Keratinocyte (primary cell): ENCODE data around the gene APLF. TPM values are rescaled to one million over a fixed set of nuclear protein-coding genes. Genes with fewer than 3 reads are reported as not detected.

Source experiments
- DNase-seq: peaks from one replicate; pipeline ENCODE4 v3.0.0-alpha.2; 2011; ENCODE audit warnings: low read depth, missing footprints, low spot score
- FAIRE-seq: peaks from 2 replicates; lab custom pipeline; 2011; peaks lifted over from hg19 to GRCh38; lab: Jason Lieb, UNC
- H2AFZ ChIP-seq: 2 replicates; pipeline ENCODE4 v1.6.0; 2012; ENCODE audit warnings: low read length, control low read depth, inconsistent platforms; ENCODE audit not compliant: control insufficient read depth
- H3K27ac ChIP-seq: 2 replicates; pipeline ENCODE4 v1.5.1; 2011; ENCODE audit warnings: low read length; ENCODE audit not compliant: control insufficient read depth, insufficient read depth
- H3K27me3 ChIP-seq: 3 replicates; pipeline ENCODE4 v1.6.0; 2011; ENCODE audit warnings: low read length; ENCODE audit not compliant: control insufficient read depth, insufficient read depth; ENCODE audit errors: extremely low read depth
- H3K36me3 ChIP-seq, 2 experiments: 2 replicates in 1 of 2; 3 replicates in 1 of 2; pipeline ENCODE4 v1.5.1; 2011; ENCODE audit warnings: low read length in 2 of 2, mild to moderate bottlenecking in 1 of 2; ENCODE audit not compliant: control insufficient read depth in 2 of 2, insufficient read depth in 2 of 2; ENCODE audit errors: extremely low read depth in 1 of 2
- H3K4me1 ChIP-seq: 3 replicates; pipeline ENCODE4 v1.5.1; 2011; ENCODE audit warnings: low read length; ENCODE audit not compliant: control insufficient read depth, insufficient read depth; ENCODE audit errors: extremely low read depth
- H3K4me2 ChIP-seq: 3 replicates; pipeline ENCODE4 v1.6.0; 2011; ENCODE audit warnings: low read depth, low read length; ENCODE audit not compliant: control insufficient read depth, insufficient read depth; ENCODE audit errors: extremely low read depth
- H3K4me3 ChIP-seq, 3 experiments: fragments of 200-600 bp in 1 of 3; sonication (generic) in 1 of 3; 2 replicates in 2 of 3; 3 replicates in 1 of 3; pipeline ENCODE4 v1.5.1; 2011 to 2016; ENCODE audit warnings: low read length in 3 of 3, mild to moderate bottlenecking in 3 of 3, control low read depth in 2 of 3, inconsistent platforms in 1 of 3, low read depth in 1 of 3, mixed read lengths in 1 of 3, mixed run types in 1 of 3, moderate library complexity in 1 of 3; ENCODE audit not compliant: control insufficient read depth in 2 of 3, insufficient read depth in 2 of 3; ENCODE audit errors: extremely low read depth in 1 of 3
- H3K79me2 ChIP-seq: 2 replicates; pipeline ENCODE4 v1.6.0; 2012; ENCODE audit warnings: low read length; ENCODE audit not compliant: control insufficient read depth, insufficient read depth
- H3K9ac ChIP-seq: 3 replicates; pipeline ENCODE4 v1.6.0; 2011; ENCODE audit warnings: low read length; ENCODE audit not compliant: control insufficient read depth, insufficient read depth; ENCODE audit errors: extremely low read depth
- H3K9me1 ChIP-seq: 3 replicates; pipeline ENCODE4 v1.6.0; 2011; ENCODE audit warnings: low read length; ENCODE audit not compliant: control insufficient read depth, insufficient read depth; ENCODE audit errors: extremely low read depth
- H3K9me3 ChIP-seq: 2 replicates; pipeline ENCODE4 v1.5.1; 2012; ENCODE audit warnings: low read depth, low read length; ENCODE audit not compliant: control insufficient read depth
- H4K20me1 ChIP-seq: 3 replicates; pipeline ENCODE4 v1.6.0; 2011; ENCODE audit warnings: low read length; ENCODE audit not compliant: control insufficient read depth, insufficient read depth; ENCODE audit errors: extremely low read depth
- CTCF ChIP-seq, 3 experiments: IDR thresholded peaks in 1 of 3; conservative IDR thresholded peaks in 1 of 3; optimal IDR thresholded peaks in 1 of 3; 2 replicates in 2 of 3; 3 replicates in 1 of 3; pipeline versions ENCODE3 to v1.5.1; 2011; ENCODE audit warnings: low read length in 3 of 3, mild to moderate bottlenecking in 3 of 3, moderate library complexity in 2 of 3, control low read depth in 1 of 3, inconsistent platforms in 1 of 3; ENCODE audit not compliant: insufficient read depth in 2 of 3; ENCODE audit errors: extremely low read depth in 1 of 3
- EZH2 ChIP-seq: IDR thresholded peaks from one replicate; pipeline ENCODE4 v1.6.1; 2012; ENCODE audit warnings: inconsistent platforms, mild to moderate bottlenecking, low read length, moderate library complexity
- dilution Hi-C: fragments of 300-500 bp; cut with MboI; formaldehyde crosslinking; loops from one replicate; pipeline ENCODE4 v1.7.0; 2020; ENCODE audit warnings: low sequenced_read_pairs; ENCODE audit not compliant: extremely low pct_ligation_motif_present
- polyA plus RNA-seq, 5 experiments: library from polyadenylated mRNA; depleted of rRNA in 3 of 5; stranded (reverse) in 3 of 5; stranded (forward) in 1 of 5; unstranded in 1 of 5; fragments of >200 nt; gene quantifications; 1 replicate in 1 of 5; 2 replicates in 3 of 5; 3 replicates in 1 of 5; pipeline versions ENCODE4 v1.2.1 to v1.2.3, GENCODE V29; 2011 to 2012; ENCODE audit warnings: missing spikeins in 2 of 5, low read depth in 1 of 5, low replicate concordance in 1 of 5

Gene APLF
- polyA plus RNA-seq, 1 donor (not counting 4 experiments of a cell fraction or from before 2014, with no cell fraction given) = 3.0 TPM

GRCh38 chr2:68591225-68591624, 123.8 kb downstream of the APLF start:
- Histone ChIP-seq H4K20me1 (no peaks in the 10 kb centered on the region), H3K79me2 (no peaks in the 10 kb centered on the region), H3K36me3 (no peaks in the 10 kb centered on the region), H3K27ac (no peak overlapping the region), H3K4me2 (no peak overlapping the region), H3K4me3 (no peak overlapping the region), H3K9me1 (no peaks in the 10 kb centered on the region), H3K9ac (no peak overlapping the region), H2AFZ (no peak overlapping the region), H3K27me3 (no peaks in the 10 kb centered on the region), H3K9me3 (no peaks in the 10 kb centered on the region), H3K4me1 (no peaks in the 10 kb centered on the region)
- dilution Hi-C loops = no loop called here
- TF ChIP-seq CTCF (optimal IDR thresholded peaks at IDR 0.05 in 1 of 3, IDR thresholded peaks at IDR 0.05 in 1 of 3, conservative IDR thresholded peaks at IDR 0.05 in 1 of 3; ENCODE audit: extremely low read depth in 1 of 3, insufficient read depth in 2 of 3, low read length in 3 of 3) (no peak), EZH2 (no peak)
- DNase-seq (no peak), FAIRE-seq (no peak)

- Histone ChIP-seq H3K79me2 (no peaks in the 10 kb centered on the region), H3K27ac (no peak overlapping the region), H3K4me1 (no peaks in the 10 kb centered on the region), H3K36me3 (no peaks in the 10 kb centered on the region), H3K27me3 (no peaks in the 10 kb centered on the region), H3K9me3 (no peaks in the 10 kb centered on the region), H3K9ac (no peak overlapping the region), H3K9me1 (no peaks in the 10 kb centered on the region), H3K4me3 (no peak overlapping the region), H2AFZ (no peak overlapping the region), H4K20me1 (no peaks in the 10 kb centered on the region), H3K4me2 (no peak overlapping the region)
- no peak for DNase-seq
- dilution Hi-C loops = no loop called here
- no peak for FAIRE-seq
- TF ChIP-seq EZH2 (no peak), CTCF (optimal IDR thresholded peaks at IDR 0.05 in 1 of 3, IDR thresholded peaks at IDR 0.05 in 1 of 3, conservative IDR thresholded peaks at IDR 0.05 in 1 of 3; ENCODE audit: extremely low read depth in 1 of 3, insufficient read depth in 2 of 3, low read length in 3 of 3) (no peak)
Measured at GRCh38 chr2:68594041-68594440, 126.7 kb downstream of the APLF start.
